Measurements from ENCODE around the gene TRAPPC11. TPM values are rescaled to one million over a fixed set of nuclear protein-coding genes. Genes with fewer than 3 reads are reported as not detected.

The TRAPPC11 gene
- total RNA-seq, 1 experiment from 2014 or later: 15.6 TPM

- Histone ChIP-seq H3K9ac (ENCODE audit: low read length) (no peak overlapping the region), H3K36me3 (ENCODE audit: control insufficient read depth in 1 of 2, insufficient read depth in 2 of 2, low read length in 2 of 2) (no peaks in the 10 kb centered on the region), H3K9me2 (ENCODE audit: insufficient read depth) (no peaks in the 10 kb centered on the region), H3K4me2 (ENCODE audit: low read length) (no peak overlapping the region), H3K4me3 (replicated peaks in 1 of 2; ENCODE audit: low read depth in 1 of 2, low read length in 2 of 2) (no peak overlapping the region), H3K79me2 (ENCODE audit: insufficient read depth, low read length) (no peaks in the 10 kb centered on the region), H3K4me1 (ENCODE audit: control insufficient read depth in 1 of 2, insufficient read depth in 2 of 2, low read length in 2 of 2) (peaks cover 6 to 12% of the 10 kb centered on the region in 2 experiments; a peak in 3 of 4 replicates), H4K20me1 (ENCODE audit: insufficient read depth) (no peaks in the 10 kb centered on the region), H3K27me3 (ENCODE audit: insufficient read depth, low read length) (no peaks in the 10 kb centered on the region), H3K27ac (ENCODE audit: low read depth, low read length) (no peak overlapping the region), H2AFZ (ENCODE audit: low read depth, low read length, poor library complexity, severe bottlenecking) (no peak overlapping the region), H3K9me3 (ENCODE audit: control insufficient read depth in 1 of 2, insufficient read depth in 1 of 2, low read depth in 1 of 2, low read length in 2 of 2) (no peaks in the 10 kb centered on the region)
- no peak for TF ChIP-seq POLR2A (IDR thresholded peaks at IDR 0.05; ENCODE audit: borderline replicate concordance, extremely low read depth, insufficient read depth, insufficient read length)
- ATAC-seq (no peak), DNase-seq (ENCODE audit: low read depth, low spot score) (no peak)
- no TSS peak for BruUV-seq (replicated peaks)
- intact Hi-C loops (cut with micrococcal nuclease): no loop called here
- RAD21 ChIA-PET (ENCODE audit: low non-redundant PET in 1 of 2, low total read pairs in 2 of 2, uncharacterized antibody in 2 of 2, unreplicated experiment in 2 of 2): no interaction called here
- CTCF ChIA-PET: no interaction called here
- POLR2A ChIA-PET: no interaction called here
Measured at GRCh38 chr4:183633476-183634400, 25.4 kb upstream of the TRAPPC11 start.

GRCh38 chr4:183635321-183635720 lies 23.8 kb upstream of the TRAPPC11 start:
- no peaks in the 10 kb centered on the region for H4K20me1 ChIP-seq (ENCODE audit: insufficient read depth)
- POLR2A ChIA-PET: no interaction called here
- H3K27me3 ChIP-seq (ENCODE audit: insufficient read depth, low read length): no peaks in the 10 kb centered on the region
- H3K36me3 ChIP-seq (ENCODE audit: control insufficient read depth in 1 of 2, insufficient read depth in 2 of 2, low read length in 2 of 2): no peaks in the 10 kb centered on the region
- H3K4me1 ChIP-seq (ENCODE audit: control insufficient read depth in 1 of 2, insufficient read depth in 2 of 2, low read length in 2 of 2): peaks cover 6 to 12% of the 10 kb centered on the region in 2 experiments; a peak in 3 of 4 replicates
- intact Hi-C loops (cut with micrococcal nuclease): no loop called here
- CTCF ChIA-PET: no interaction called here
- ATAC-seq (no peak), DNase-seq (ENCODE audit: low read depth, low spot score) (no peak)
- H2AFZ ChIP-seq (ENCODE audit: low read depth, low read length, poor library complexity, severe bottlenecking): no peak overlapping the region
- H3K79me2 ChIP-seq (ENCODE audit: insufficient read depth, low read length): no peaks in the 10 kb centered on the region
- RAD21 ChIA-PET (ENCODE audit: low non-redundant PET in 1 of 2, low total read pairs in 2 of 2, uncharacterized antibody in 2 of 2, unreplicated experiment in 2 of 2): no interaction called here
- H3K9me2 ChIP-seq (ENCODE audit: insufficient read depth): no peaks in the 10 kb centered on the region
- no peak overlapping the region for H3K4me3 ChIP-seq (replicated peaks in 1 of 2; ENCODE audit: low read depth in 1 of 2, low read length in 2 of 2)
- H3K4me2 ChIP-seq (ENCODE audit: low read length): no peak overlapping the region
- H3K9ac ChIP-seq (ENCODE audit: low read length): no peak overlapping the region
- BruUV-seq (replicated peaks): no TSS peak
- no peaks in the 10 kb centered on the region for H3K9me3 ChIP-seq (ENCODE audit: control insufficient read depth in 1 of 2, insufficient read depth in 1 of 2, low read depth in 1 of 2, low read length in 2 of 2)
- H3K27ac ChIP-seq (ENCODE audit: low read depth, low read length): no peak overlapping the region
- TF ChIP-seq POLR2A (IDR thresholded peaks at IDR 0.05; ENCODE audit: borderline replicate concordance, extremely low read depth, insufficient read depth, insufficient read length): no peak
- TF ChIP-seq FOSL1 (IDR thresholded peaks at IDR 0.05; ENCODE audit: low read depth): no peak
- no peak for TF ChIP-seq CBX3 (IDR thresholded peaks at IDR 0.05; ENCODE audit: low read depth)
- TF ChIP-seq CTCF (IDR thresholded peaks at IDR 0.05 in 2 of 3, conservative IDR thresholded peaks at IDR 0.05 in 1 of 3; ENCODE audit: borderline replicate concordance in 1 of 3, insufficient read depth in 1 of 3, low read depth in 2 of 3, low read length in 2 of 3): no peak
- no peak for TF ChIP-seq CEBPB (IDR thresholded peaks at IDR 0.05; ENCODE audit: low read depth)
- no peak for TF ChIP-seq JUND (IDR thresholded peaks at IDR 0.05)
- TF ChIP-seq EGR1 (IDR thresholded peaks at IDR 0.05; ENCODE audit: low read depth): no peak
- TF ChIP-seq SRF (IDR thresholded peaks at IDR 0.05; ENCODE audit: low read depth): no peak
- no peak for TF ChIP-seq SP1 (IDR thresholded peaks at IDR 0.05; ENCODE audit: low read depth)
- no peak for TF ChIP-seq SIN3A (IDR thresholded peaks at IDR 0.05; ENCODE audit: low read depth)
- TF ChIP-seq ATF3 (IDR thresholded peaks at IDR 0.05): no peak
- TF ChIP-seq TCF7L2 (IDR thresholded peaks at IDR 0.05; ENCODE audit: borderline replicate concordance, extremely low read depth, insufficient read depth, insufficient read length): no peak
- TF ChIP-seq ZBTB33 (IDR thresholded peaks at IDR 0.05; ENCODE audit: extremely low read depth, insufficient replicate concordance, low read length): no peak
